Gastrocnemius medialis (tissue), 4 donors: ENCODE results near the gene HES7.

Experiments
- CTCF ChIP-seq, 5 experiments: fragments of 450-650 bp in 3 of 5; fragments of 200-600 bp in 2 of 5; sonication (generic) in 2 of 5; IDR thresholded peaks in 4 of 5; conservative IDR thresholded peaks in 1 of 5; 1 replicate in 4 of 5; 2 replicates in 1 of 5; pipeline ENCODE4 v1.5.1; 2016 to 2019; ENCODE audit warnings: antibody characterized with exemption in 5 of 5, mild to moderate bottlenecking in 3 of 5, moderate library complexity in 3 of 5
- POLR2A ChIP-seq, 2 donors: fragments of 450-650 bp; IDR thresholded peaks; one replicate each; pipeline ENCODE4 v1.6.1; 2017; ENCODE audit warnings: antibody characterized with exemption in 2 of 2, mild to moderate bottlenecking in 2 of 2, moderate library complexity in 2 of 2

GRCh38 chr17:8125154-8125946, 1.4 kb upstream of the HES7 start:
- TF ChIP-seq CTCF (IDR thresholded peaks at IDR 0.05 in 4 of 5, conservative IDR thresholded peaks at IDR 0.05 in 1 of 5): no peak
- TF ChIP-seq POLR2A (IDR thresholded peaks at IDR 0.05): no peak
